Spleen (tissue), 11 donors: Measurements from ENCODE around the gene GLIS1. TPM values are rescaled to one million over a fixed set of nuclear protein-coding genes. Genes with fewer than 3 reads are reported as not detected.

ENCODE experiments used
- DNase-seq: peaks from one replicate; pipeline ENCODE4 v3.0.0-alpha.2; 2020
- H3K27ac ChIP-seq, 8 donors: fragments of 200-600 bp; sonication (generic) in 7 of 8; 1 replicate in 4 of 8; 2 replicates in 4 of 8; pipeline versions ENCODE4 v1.5.0 to v1.8.0; 2016 to 2021; ENCODE audit warnings: inconsistent platforms in 4 of 8, mild to moderate bottlenecking in 4 of 8, moderate library complexity in 1 of 8
- H3K27me3 ChIP-seq, 7 donors: fragments of 200-600 bp; sonication (generic) in 6 of 7; replicated peaks in 1 of 7; 1 replicate in 4 of 7; 2 replicates in 3 of 7; pipeline versions ENCODE4 v1.5.0 to v1.8.0; 2016 to 2021; ENCODE audit warnings: inconsistent platforms in 3 of 7, mild to moderate bottlenecking in 1 of 7
- H3K36me3 ChIP-seq, 6 donors: fragments of 200-600 bp; sonication (generic) in 5 of 6; 1 replicate in 4 of 6; 2 replicates in 2 of 6; pipeline versions ENCODE4 v1.5.0 to v1.8.0; 2016 to 2021; ENCODE audit warnings: inconsistent platforms in 2 of 6
- H3K4me1 ChIP-seq, 6 donors: fragments of 200-600 bp; sonication (generic) in 5 of 6; 1 replicate in 3 of 6; 2 replicates in 3 of 6; pipeline versions ENCODE4 v1.5.0 to v1.8.0; 2016 to 2021; ENCODE audit warnings: inconsistent platforms in 3 of 6
- H3K4me3 ChIP-seq, 8 donors: fragments of 200-600 bp; sonication (generic) in 7 of 8; 1 replicate in 4 of 8; 2 replicates in 4 of 8; pipeline versions ENCODE4 v1.5.0 to v1.8.0; 2016 to 2021; ENCODE audit warnings: inconsistent platforms in 4 of 8, mild to moderate bottlenecking in 4 of 8, moderate library complexity in 2 of 8
- H3K9me3 ChIP-seq, 8 donors: fragments of 200-600 bp; sonication (generic) in 7 of 8; 1 replicate in 4 of 8; 2 replicates in 4 of 8; pipeline versions ENCODE4 v1.5.0 to v1.8.0; 2016 to 2021; ENCODE audit warnings: inconsistent platforms in 4 of 8
- CTCF ChIP-seq, 11 experiments: fragments of 200-600 bp in 7 of 11; fragments of 450-650 bp in 4 of 11; sonication (generic) in 4 of 11; IDR thresholded peaks in 8 of 11; conservative IDR thresholded peaks in 3 of 11; 1 replicate in 7 of 11; 2 replicates in 4 of 11; pipeline versions ENCODE4 v1.4.0 to v1.8.0; 2016 to 2021; ENCODE audit warnings: antibody characterized with exemption in 11 of 11, inconsistent platforms in 4 of 11, mild to moderate bottlenecking in 1 of 11
- POLR2A ChIP-seq, 3 donors: fragments of 450-650 bp; IDR thresholded peaks; one replicate each; pipeline ENCODE4 v1.5.1; 2017; ENCODE audit warnings: antibody characterized with exemption in 3 of 3, mild to moderate bottlenecking in 1 of 3
- POLR2AphosphoS5 ChIP-seq, 3 donors: sonication (generic); formaldehyde crosslinking; IDR thresholded peaks; one replicate each; pipeline ENCODE4 v1.5.1; 2017; ENCODE audit warnings: antibody characterized with exemption in 3 of 3
- WGBS, 5 donors: extraction: QIAGEN DNeasy Blood & Tissue Kit in 3 of 5; methylation state at CpG; one replicate each; pipeline versions ENCODE4 v1.1.5 to v1.1.7; 2013 to 2018; 5-methylcytosine and 5-hydroxymethylcytosine counted together
- intact Hi-C: fragments of 100-400 bp; cut with DNase I; formaldehyde crosslinking; loops from one replicate; pipeline ENCODE4 v1.15.0; 2023; ENCODE audit warnings: low total_unique reads
- polyA plus RNA-seq, 3 donors: library from polyadenylated mRNA; stranded (reverse); fragments of 200-250 nt; gene quantifications; one replicate each; pipeline ENCODE4 v1.2.1, GENCODE V29; 2013
- total RNA-seq, 7 donors: library from RNA; depleted of rRNA in 3 of 7; stranded (reverse); fragments of >200 nt in 3 of 7; fragmentation: NEBNext Ultra II Directional in 4 of 7; extraction: Animal tissue kit (Norgen Biotek cat#: 25700) in 4 of 7; gene quantifications; one replicate each; pipeline versions ENCODE4 v1.1.0 to v1.2.1, GENCODE V29; 2016 to 2021
- donor health status: healthy with polysubstance abuse.
- donor health status: DM: no; HTN: no; CAD: no; lungs with moderate emphysema.
- donor health status: DM: no; HTN: no; CAD: no.
- donor health status: Bipolar disorder and iron deficiency.
- donor health status: healthy.
- donor health status: DM: no; HTN: no; CAD: no.
- donor health status: DM: yes; HTN: yes; CAD: no.

GLIS1 gene
- total and polyA plus RNA-seq, 10 donors, result 0.04 to 0.39 (median 0.26) TPM; not detected in 5

- no peak for TF ChIP-seq POLR2AphosphoS5 (IDR thresholded peaks at IDR 0.05)
- no peak for TF ChIP-seq CTCF (IDR thresholded peaks at IDR 0.05 in 8 of 11, conservative IDR thresholded peaks at IDR 0.05 in 3 of 11)
- no peak for TF ChIP-seq POLR2A (IDR thresholded peaks at IDR 0.05)
- H3K36me3 ChIP-seq, result no peaks in the 10 kb centered on the region
- intact Hi-C loops, result no loop called here
- H3K9me3 ChIP-seq, result no peaks in the 10 kb centered on the region
- 87 to 94% (median 92%) methylated on average over 16 to 17 of the region's 17 CpGs for WGBS, 5 donors
- no peak overlapping the region for H3K27ac ChIP-seq
- H3K27me3 ChIP-seq, result peaks cover 0 to 6% (median 0%) of the 10 kb centered on the region in 7 donors
- no peak overlapping the region for H3K4me3 ChIP-seq
- no peaks in the 10 kb centered on the region for H3K4me1 ChIP-seq
- peak; percentile 62 for DNase-seq
These were observed 190.9 kb downstream of the GLIS1 start for GRCh38 chr1:53548031-53548491.

GRCh38 chr1:53547231-53547790 lies 191.7 kb downstream of the GLIS1 start:
- peak; percentile 59 for DNase-seq
- no peak for TF ChIP-seq CTCF (IDR thresholded peaks at IDR 0.05 in 8 of 11, conservative IDR thresholded peaks at IDR 0.05 in 3 of 11)
- TF ChIP-seq POLR2A (IDR thresholded peaks at IDR 0.05), result no peak
- no peak for TF ChIP-seq POLR2AphosphoS5 (IDR thresholded peaks at IDR 0.05)
- Histone ChIP-seq H3K4me3 (no peak overlapping the region), H3K9me3 (no peaks in the 10 kb centered on the region), H3K4me1 (no peaks in the 10 kb centered on the region), H3K27ac (no peak overlapping the region), H3K36me3 (no peaks in the 10 kb centered on the region), H3K27me3 (peaks cover 0 to 10% (median 0%) of the 10 kb centered on the region in 7 donors)
- 78 to 90% (median 83%) methylated on average over 10 of the region's 10 CpGs for WGBS, 5 donors
- intact Hi-C loops, result no loop called here

GRCh38 chr1:53546409-53547155 lies 192.4 kb downstream of the GLIS1 start:
- Histone ChIP-seq H3K27me3 (peaks cover 0 to 10% (median 0%) of the 10 kb centered on the region in 7 donors), H3K4me3 (no peak overlapping the region), H3K36me3 (no peaks in the 10 kb centered on the region), H3K4me1 (no peaks in the 10 kb centered on the region), H3K27ac (no peak overlapping the region), H3K9me3 (no peaks in the 10 kb centered on the region)
- DNase-seq, result peak; percentile 44
- TF ChIP-seq CTCF (IDR thresholded peaks at IDR 0.05 in 8 of 11, conservative IDR thresholded peaks at IDR 0.05 in 3 of 11), result no peak
- no peak for TF ChIP-seq POLR2AphosphoS5 (IDR thresholded peaks at IDR 0.05)
- TF ChIP-seq POLR2A (IDR thresholded peaks at IDR 0.05), result no peak
- 77 to 90% (median 85%) methylated on average over 11 to 13 of the region's 13 CpGs for WGBS, 5 donors
- intact Hi-C loops, result no loop called here
